Measurements from ENCODE around the gene EMID1.
A peak's percentile ranks its signal among the peaks of the same experiment; 100 is the strongest.

EMID1 gene

DNA sequence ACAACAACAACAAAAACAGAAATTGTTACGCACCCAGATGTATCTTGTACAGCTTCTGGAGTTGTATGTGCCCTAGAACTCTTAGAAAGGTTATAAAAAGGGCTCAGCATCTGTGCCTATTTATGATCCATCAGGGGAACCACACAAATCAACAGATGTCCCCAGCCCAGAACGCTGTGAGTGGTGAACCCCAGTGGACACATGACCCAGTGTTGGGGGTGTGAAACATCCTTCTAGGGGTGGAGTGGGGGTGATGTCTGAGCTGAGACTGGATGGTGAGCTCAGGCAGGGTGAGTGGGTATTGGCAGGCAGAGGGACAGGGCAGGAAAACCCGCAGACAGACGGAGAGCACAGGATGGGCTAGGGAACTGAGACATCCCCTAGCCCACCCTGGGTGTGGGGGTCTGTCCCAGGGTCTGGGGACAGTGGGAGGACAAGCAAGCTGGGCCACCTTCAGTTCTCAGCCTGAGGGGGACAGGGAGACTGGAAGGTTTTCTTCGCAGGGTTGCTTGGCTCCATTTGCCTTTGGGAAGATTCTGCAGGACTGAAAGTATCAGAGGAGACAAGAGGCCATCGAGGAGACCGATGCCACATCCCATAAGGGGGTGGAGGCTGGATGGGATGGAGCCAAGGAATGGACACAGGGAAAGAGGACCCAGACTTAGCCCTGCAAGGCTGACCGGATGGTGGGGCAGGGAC is 5.8 kb upstream of the EMID1 start:
- H3K27me3 ChIP-seq (ENCODE audit: insufficient read depth, low read length, poor library complexity, severe bottlenecking) = no peaks in the 10 kb centered on the region
- H4K20me1 ChIP-seq (ENCODE audit: insufficient read depth, low read length, poor library complexity, severe bottlenecking) = no peaks in the 10 kb centered on the region
- peak overlapping the region; percentile 74 for H3K4me2 ChIP-seq (ENCODE audit: low read depth, low read length, poor library complexity, severe bottlenecking)
- no peak overlapping the region for H2AFZ ChIP-seq (ENCODE audit: low read length)
- H3K9ac ChIP-seq (ENCODE audit: low read depth, low read length, poor library complexity, severe bottlenecking) = peak overlapping the region; percentile 80
- no peak for TF ChIP-seq EZH2phosphoT487 (IDR thresholded peaks at IDR 0.05; ENCODE audit: borderline replicate concordance)
- TF ChIP-seq, protein P1, sequence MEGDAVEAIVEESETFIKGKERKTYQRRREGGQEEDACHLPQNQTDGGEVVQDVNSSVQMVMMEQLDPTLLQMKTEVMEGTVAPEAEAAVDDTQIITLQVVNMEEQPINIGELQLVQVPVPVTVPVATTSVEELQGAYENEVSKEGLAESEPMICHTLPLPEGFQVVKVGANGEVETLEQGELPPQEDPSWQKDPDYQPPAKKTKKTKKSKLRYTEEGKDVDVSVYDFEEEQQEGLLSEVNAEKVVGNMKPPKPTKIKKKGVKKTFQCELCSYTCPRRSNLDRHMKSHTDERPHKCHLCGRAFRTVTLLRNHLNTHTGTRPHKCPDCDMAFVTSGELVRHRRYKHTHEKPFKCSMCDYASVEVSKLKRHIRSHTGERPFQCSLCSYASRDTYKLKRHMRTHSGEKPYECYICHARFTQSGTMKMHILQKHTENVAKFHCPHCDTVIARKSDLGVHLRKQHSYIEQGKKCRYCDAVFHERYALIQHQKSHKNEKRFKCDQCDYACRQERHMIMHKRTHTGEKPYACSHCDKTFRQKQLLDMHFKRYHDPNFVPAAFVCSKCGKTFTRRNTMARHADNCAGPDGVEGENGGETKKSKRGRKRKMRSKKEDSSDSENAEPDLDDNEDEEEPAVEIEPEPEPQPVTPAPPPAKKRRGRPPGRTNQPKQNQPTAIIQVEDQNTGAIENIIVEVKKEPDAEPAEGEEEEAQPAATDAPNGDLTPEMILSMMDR (conservative IDR thresholded peaks at IDR 0.05; ENCODE audit: low read length) = no peak
- peaks cover 83% of the 10 kb centered on the region for H3K4me1 ChIP-seq (ENCODE audit: insufficient read depth, low read length, poor library complexity, severe bottlenecking)
- H3K9me2 ChIP-seq (replicated peaks; ENCODE audit: low read depth, low read length) = no peaks in the 10 kb centered on the region
- H3K36me3 ChIP-seq (ENCODE audit: insufficient read depth, low read length) = no peaks in the 10 kb centered on the region
- peak overlapping the region; percentile 18 for H3K4me3 ChIP-seq (ENCODE audit: low read length, poor library complexity, severe bottlenecking)
- H3K9me3 ChIP-seq (ENCODE audit: insufficient read depth, low read depth, low read length) = no peaks in the 10 kb centered on the region
- H3F3A ChIP-seq (ENCODE audit: low read depth) = peaks cover 30% of the 10 kb centered on the region
- H3K79me2 ChIP-seq (ENCODE audit: insufficient read depth, low read length) = peaks cover 40% of the 10 kb centered on the region

DNA sequence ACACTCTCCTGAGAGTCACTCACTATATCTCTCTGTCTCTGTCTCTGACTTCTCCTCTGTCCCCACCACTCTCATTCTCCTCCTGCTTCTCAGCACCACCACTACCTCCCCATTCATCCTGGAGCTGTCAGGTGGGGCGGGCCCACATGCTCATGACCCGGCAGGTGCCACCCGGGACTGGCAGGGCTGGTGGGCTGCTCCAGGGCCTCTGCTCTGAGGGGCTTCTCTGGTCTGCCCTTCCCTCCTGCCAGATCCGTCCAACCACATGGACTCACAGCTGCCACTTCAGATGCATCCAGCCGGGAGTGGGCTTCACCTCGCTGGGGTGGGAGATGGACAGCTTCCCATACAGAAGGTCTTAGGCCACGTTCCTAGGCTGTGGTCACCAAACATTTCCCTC is 4.8 kb upstream of the EMID1 start:
- TF ChIP-seq, protein P1 (conservative IDR thresholded peaks at IDR 0.05; ENCODE audit: low read length) = no peak
- no peak for TF ChIP-seq EZH2phosphoT487 (IDR thresholded peaks at IDR 0.05; ENCODE audit: borderline replicate concordance)
- H3F3A ChIP-seq (ENCODE audit: low read depth) = peaks cover 35% of the 10 kb centered on the region
- no peak overlapping the region for H3K4me3 ChIP-seq (ENCODE audit: low read length, poor library complexity, severe bottlenecking)
- H3K9ac ChIP-seq (ENCODE audit: low read depth, low read length, poor library complexity, severe bottlenecking) = peak overlapping the region; percentile 80
- no peaks in the 10 kb centered on the region for H4K20me1 ChIP-seq (ENCODE audit: insufficient read depth, low read length, poor library complexity, severe bottlenecking)
- no peaks in the 10 kb centered on the region for H3K36me3 ChIP-seq (ENCODE audit: insufficient read depth, low read length)
- no peak overlapping the region for H2AFZ ChIP-seq (ENCODE audit: low read length)
- H3K4me2 ChIP-seq (ENCODE audit: low read depth, low read length, poor library complexity, severe bottlenecking) = peak overlapping the region; percentile 74
- H3K4me1 ChIP-seq (ENCODE audit: insufficient read depth, low read length, poor library complexity, severe bottlenecking) = peaks cover 79% of the 10 kb centered on the region
- H3K9me3 ChIP-seq (ENCODE audit: insufficient read depth, low read depth, low read length) = no peaks in the 10 kb centered on the region
- H3K27me3 ChIP-seq (ENCODE audit: insufficient read depth, low read length, poor library complexity, severe bottlenecking) = no peaks in the 10 kb centered on the region
- H3K79me2 ChIP-seq (ENCODE audit: insufficient read depth, low read length) = peaks cover 45% of the 10 kb centered on the region
- H3K9me2 ChIP-seq (replicated peaks; ENCODE audit: low read depth, low read length) = no peaks in the 10 kb centered on the region

DNA sequence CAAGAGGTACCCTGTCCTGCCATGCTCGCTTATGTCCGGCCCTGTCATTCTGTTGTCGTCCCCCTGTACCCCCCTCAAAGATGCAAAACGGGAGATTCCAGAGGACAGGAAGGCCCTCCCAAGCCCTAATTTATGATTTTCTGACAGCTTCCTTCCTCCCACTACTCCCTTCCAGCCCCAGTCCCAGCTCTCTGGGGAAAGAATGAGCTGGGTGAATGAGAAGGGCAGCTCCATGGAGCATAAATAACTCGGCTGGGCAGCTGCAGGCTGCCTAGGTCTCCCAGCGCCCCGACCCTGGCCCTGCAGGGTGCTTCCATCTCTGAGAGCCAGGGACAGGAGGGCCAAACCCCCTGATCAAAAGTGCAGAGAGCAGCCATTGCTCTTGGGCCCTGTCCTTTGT is 3.9 kb upstream of the EMID1 start:
- Histone ChIP-seq H3K9me2 (replicated peaks; ENCODE audit: low read depth, low read length) (no peaks in the 10 kb centered on the region), H3K9me3 (ENCODE audit: insufficient read depth, low read depth, low read length) (no peaks in the 10 kb centered on the region), H3K27me3 (ENCODE audit: insufficient read depth, low read length, poor library complexity, severe bottlenecking) (peaks cover 6% of the 10 kb centered on the region), H3K4me2 (ENCODE audit: low read depth, low read length, poor library complexity, severe bottlenecking) (peak overlapping the region; percentile 74), H3K4me3 (ENCODE audit: low read length, poor library complexity, severe bottlenecking) (peak overlapping the region; percentile 58), H3K36me3 (ENCODE audit: insufficient read depth, low read length) (no peaks in the 10 kb centered on the region), H3F3A (ENCODE audit: low read depth) (peaks cover 30% of the 10 kb centered on the region), H3K79me2 (ENCODE audit: insufficient read depth, low read length) (peaks cover 50% of the 10 kb centered on the region), H2AFZ (ENCODE audit: low read length) (no peak overlapping the region), H3K9ac (ENCODE audit: low read depth, low read length, poor library complexity, severe bottlenecking) (peak overlapping the region; percentile 80), H4K20me1 (ENCODE audit: insufficient read depth, low read length, poor library complexity, severe bottlenecking) (no peaks in the 10 kb centered on the region), H3K4me1 (ENCODE audit: insufficient read depth, low read length, poor library complexity, severe bottlenecking) (peaks cover 75% of the 10 kb centered on the region)
- TF ChIP-seq, protein P1 (conservative IDR thresholded peaks at IDR 0.05; ENCODE audit: low read length) = no peak
- TF ChIP-seq EZH2phosphoT487 (IDR thresholded peaks at IDR 0.05; ENCODE audit: borderline replicate concordance) = no peak

All from Loucy (cell line).